ENCODE results near the gene METTL2B.
"Not testable (repeated sequence)": the region's sequence is repeated elsewhere in the genome, so short reads cannot be mapped to it uniquely, and the experiment has no call there.

Gene METTL2B

DNA sequence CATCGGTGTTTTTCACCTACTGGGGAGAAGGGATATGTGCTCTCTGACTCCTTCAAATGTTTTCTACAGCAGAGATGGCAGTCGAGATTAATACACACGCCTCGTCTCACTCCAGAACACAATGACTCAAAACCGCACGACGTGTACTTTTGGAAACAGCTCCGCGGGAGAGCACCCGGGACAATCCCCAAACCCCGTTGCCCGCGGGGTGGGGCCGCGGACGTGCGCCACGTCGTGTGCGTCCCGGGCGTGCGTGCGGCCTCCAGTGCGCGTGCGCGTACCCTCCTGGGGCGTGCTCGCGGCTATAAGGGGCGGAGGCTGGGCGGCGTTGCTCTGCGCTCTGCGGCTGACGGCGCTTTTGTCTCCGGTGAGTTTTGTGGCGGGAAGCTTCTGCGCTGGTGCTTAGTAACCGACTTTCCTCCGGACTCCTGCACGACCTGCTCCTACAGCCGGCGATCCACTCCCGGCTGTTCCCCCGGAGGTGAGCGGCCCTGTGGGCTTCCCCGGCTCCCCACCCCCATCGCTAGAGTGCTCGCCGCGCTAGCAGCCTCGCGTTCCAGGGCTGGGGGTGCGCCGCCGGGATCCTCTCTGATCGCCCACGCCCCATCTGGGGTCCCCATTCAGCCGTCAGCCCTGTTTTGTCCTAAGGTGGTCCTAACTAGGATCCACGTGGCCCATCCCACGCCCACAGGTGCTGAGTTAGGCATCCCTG lies 20.8 kb upstream of the METTL2B start, which contains the start of gene HILPDA:
Gene HILPDA, plus strand, starts transcription at position 336 of the 712 bp plus-strand sequence. CDS start 1,391 bp downstream, outside the sequence.
- peak; percentile 92 for DNase-seq

DNA sequence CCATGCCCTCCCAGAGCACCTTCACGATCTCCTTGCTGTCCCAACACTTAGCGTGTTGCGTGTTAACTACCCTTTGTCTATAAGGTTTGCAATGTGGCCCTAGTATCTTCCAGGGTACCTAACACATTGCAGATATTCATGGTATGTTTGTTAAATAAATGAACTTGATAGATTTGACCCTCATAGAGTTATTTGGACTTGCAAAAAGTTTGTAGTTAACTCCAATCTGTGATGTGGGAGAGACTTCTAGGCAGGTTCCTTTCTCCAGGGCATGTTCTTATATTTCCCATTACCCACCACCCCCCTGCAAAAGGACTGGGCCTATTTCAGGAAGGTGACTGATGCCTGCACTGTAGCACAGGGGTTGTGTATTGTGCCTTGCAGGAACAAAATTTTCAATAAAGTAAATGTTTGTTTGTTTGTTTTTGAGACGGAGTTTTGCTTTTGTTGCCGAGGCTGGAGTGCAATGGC lies 20.3 kb upstream of the METTL2B start:
- no peak for DNase-seq

DNA sequence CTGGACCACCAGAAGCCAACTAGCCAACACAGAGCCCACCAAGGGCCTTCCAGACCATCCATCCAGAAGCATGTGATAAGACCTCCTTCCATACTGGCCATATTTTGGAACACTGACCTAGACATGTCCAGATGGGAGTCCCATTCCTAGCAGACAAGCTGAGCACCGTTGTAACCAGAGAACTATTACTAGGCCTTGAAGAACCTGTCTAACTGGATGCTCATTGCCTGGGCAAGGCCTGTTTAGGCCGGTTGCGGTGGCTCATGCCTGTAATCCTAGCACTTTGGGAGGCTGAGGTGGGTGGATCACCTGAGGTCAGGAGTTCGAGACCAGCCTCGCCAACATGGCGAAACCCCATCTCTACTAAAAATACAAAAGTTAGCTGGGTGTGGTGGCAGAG lies 19.2 kb upstream of the METTL2B start:
- not testable (repeated sequence) for DNase-seq

DNA sequence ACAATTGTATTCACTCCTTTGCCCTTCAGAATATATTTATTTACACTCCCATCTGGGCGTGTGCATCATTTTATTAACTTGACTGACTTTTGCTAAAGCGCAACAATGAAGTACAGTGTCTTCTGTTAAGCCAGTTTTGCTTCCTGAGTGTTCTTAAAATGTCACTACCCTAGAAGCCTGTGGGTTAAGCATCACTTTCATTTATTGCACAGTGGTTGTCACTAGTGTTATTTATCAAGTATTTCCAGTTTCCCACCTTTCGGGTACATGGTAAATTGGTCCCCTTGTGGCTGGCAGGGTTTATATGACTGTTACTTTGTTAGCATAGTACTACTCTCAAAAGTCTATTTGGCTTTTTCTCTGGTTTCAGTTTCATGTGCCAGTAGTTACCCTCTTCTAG lies 17.6 kb upstream of the METTL2B start:
- no peak for DNase-seq

DNA sequence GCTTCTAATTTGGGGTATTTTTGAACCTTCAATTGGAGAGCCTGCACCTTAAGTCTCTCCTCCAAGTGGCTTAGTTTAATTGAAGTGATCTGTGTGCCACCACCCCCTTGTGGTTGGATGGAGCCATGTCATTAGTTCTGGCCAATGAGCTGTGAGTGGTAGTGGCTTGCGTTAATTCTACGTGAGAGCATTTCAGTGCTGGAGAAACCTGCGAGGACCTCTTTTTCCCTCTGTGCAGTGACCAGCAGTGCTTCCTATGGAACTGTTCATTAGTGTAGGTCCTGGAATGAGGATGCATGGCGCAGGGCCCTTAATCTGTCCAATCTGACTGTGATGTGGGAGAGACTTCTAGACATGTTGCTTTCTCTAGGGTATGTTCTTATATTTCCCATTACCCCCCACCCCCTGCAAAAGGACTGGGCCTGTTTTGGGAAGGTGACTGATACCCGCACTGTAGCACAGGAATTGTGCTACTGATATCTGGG lies 17.1 kb upstream of the METTL2B start:
- peak; percentile 41 for DNase-seq

DNA sequence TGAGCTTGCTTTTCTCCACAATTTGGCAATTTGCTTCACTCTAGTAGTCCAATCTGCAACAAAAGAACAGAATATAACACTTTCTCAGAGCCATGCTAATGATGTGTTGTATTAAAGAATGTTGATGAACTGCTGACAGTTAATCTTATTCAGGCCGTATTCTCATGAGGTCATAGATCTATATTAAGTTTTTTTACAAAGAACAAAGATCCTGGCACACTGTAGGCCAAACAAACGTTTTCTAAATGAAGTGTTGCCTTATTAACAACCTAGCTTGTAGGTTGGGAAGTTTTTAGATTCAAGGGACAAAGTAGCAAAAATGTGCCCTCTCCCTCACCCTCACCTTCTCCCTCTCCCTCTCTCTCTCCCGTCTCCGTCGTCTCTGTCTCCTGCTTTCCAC lies 14.1 kb upstream of the METTL2B start:
- DNase-seq: no peak

DNA sequence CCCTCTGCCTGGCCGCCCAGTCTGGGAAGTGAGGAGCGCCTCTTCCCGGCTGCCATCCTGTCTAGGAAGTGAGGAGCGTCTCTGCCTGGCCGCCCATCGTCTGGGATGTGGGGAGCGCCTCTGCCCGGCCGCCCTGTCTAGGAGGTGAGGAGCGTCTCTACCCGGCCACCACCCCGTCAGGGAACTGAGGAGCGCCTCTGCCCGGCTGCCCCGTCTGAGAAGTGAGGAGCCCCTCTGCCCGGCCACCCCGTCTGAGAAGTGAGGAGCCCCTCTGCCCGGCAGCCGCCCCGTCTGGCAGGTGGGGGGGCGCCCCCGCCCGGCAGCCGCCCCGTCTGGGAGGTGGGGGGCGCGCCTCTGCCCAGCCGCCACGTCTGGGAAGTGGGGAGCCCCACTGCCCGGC lies 13.2 kb upstream of the METTL2B start:
- DNase-seq: not testable (repeated sequence)

DNA sequence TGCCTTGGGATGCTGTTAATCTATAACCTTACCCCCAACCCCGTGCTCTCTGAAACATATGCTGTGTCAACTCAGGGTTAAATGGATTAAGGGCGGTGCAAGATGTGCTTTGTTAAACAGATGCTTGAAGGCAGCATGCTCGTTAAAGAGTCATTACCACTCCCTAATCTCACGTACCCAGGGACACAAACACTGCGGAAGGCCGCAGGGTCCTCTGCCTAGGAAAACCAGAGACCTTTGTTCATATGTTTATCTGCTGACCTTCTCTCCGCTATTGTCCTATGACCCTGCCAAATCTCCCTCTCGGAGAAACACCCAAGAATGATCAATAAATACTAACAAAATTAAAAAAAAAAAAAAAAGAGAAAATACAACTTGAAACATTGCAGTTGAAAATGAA lies 12.6 kb upstream of the METTL2B start:
- not testable (repeated sequence) for DNase-seq

DNA sequence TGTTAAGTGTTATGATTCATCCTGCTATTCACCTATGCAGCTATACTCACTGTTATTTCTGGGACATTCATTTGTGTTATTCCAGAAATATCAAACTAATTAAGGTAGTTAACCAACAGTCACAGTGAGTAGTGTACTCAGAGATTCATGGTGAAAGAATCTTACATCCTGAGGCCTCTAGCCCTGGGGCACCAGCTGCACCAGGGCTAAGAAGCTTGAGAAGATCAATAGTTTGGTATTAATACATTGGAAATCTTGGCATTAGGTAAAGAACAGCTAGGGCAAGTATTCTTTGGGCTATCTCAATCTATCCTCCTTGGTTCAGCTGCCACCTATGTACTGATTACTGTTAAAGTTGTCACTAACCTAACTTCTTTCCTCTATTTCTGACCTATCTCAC lies 9.7 kb upstream of the METTL2B start:
- not testable (repeated sequence) for DNase-seq

DNA sequence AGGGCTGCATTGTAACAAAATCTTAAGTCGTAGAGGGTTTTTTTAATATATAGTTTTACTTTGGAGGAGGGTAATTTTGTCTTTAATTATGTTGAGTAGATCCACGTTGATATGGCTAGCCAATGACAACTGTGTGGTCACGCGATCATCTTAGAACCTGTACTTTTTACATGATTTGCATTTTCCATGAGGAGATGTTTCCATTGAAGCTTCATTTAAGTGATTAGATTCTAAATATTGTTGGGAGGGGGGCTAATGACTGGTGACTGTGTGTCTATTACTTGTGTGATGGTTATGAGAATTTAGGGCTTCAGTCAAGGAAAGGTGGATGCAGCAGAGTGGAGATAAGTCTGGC lies 765 bp downstream of the METTL2B start:
- not testable (repeated sequence) for DNase-seq

DNA sequence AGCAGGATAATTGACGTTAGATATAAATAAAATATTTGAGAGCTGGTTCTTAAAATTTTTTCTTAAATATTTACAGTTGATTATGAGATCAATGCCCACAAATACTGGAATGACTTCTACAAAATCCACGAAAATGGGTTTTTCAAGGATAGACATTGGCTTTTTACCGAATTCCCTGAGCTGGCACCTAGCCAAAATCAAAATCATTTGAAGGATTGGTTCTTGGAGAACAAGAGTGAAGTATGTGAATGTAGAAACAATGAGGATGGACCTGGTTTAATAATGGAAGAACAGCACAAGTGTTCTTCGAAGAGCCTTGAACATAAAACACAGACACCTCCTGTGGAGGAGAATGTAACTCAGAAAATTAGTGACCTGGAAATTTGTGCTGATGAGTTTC lies 2.5 kb downstream of the METTL2B start:
- DNase-seq: not testable (repeated sequence)

DNA sequence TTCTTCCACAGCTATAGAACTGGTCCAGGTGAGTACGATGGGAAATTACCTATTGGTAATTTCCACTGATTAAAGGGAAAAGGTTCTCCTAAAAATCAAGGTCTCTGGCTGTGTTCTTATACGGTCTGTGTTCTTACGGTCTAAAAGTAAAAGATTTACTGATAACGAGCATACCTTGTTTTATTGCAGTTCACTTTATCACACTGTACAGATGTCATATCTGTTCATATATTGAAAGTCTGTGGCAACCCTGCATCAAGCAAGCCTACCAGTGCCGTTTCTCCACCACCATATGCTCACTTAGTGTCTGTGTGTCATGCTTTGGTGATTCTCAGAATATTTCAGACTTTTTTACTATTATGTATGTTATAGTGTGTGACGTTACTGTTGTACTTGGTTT lies 11.6 kb downstream of the METTL2B start:
- DNase-seq: not testable (repeated sequence)

DNA sequence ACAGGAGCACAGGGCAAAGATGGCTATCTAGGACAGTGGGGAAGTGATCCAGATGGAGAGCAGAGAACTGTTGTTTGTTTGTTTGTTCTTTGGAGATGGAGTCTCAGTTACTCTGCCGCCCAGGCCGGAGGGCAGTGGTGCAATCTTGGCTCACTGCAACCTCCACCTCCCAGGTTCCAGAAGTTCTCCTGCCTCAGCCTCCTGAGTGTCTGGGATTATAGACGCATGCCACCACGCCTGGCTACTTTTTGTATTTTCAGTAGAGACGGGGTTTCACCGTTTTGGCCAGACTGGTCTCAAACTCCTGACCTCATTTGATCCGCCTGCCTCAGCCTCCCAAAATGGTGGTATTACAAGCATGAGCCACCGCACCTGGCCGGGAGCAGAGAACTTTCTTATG lies 20.9 kb downstream of the METTL2B start:
- DNase-seq: no peak

DNA sequence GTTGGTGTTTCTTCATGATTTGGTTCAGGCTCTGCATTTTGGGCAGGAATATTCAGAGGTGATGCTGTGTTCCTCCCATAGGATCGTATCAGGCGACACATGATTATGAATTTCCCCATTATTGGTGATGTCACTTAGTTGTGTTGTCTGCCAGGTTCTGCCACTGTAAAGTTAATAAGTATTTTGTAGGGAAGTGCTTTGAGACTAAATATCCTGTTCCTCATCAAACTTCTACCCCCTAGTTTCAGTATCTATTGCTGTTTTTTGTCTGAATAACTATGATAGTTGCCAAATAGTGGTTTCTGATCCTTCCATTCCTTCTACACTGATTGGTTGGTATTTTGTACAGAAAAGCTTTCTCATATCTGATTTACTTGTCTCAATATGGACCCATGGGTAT lies 28.9 kb downstream of the METTL2B start:
- DNase-seq: not testable (repeated sequence)

DNA sequence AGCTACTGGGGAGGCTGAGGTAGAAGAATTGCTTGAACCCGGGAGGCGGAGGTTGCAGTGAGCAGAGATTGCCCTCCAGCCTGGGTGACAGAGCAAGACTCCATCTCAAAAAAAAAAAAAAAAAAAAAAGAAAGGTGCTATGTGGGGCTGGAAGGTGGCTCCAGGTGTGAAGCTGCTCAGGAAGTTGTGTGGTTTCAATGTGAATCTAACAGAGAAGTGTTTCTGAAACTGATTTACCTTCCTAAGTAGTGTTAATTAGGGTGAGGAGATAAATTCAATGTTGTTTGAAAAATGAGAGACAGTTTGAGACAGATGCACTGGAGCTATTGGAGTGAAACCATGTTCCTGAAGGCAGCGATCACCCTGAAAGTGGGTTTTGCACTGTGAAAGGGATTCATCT lies 30.3 kb downstream of the METTL2B start:
- not testable (repeated sequence) for DNase-seq

DNA sequence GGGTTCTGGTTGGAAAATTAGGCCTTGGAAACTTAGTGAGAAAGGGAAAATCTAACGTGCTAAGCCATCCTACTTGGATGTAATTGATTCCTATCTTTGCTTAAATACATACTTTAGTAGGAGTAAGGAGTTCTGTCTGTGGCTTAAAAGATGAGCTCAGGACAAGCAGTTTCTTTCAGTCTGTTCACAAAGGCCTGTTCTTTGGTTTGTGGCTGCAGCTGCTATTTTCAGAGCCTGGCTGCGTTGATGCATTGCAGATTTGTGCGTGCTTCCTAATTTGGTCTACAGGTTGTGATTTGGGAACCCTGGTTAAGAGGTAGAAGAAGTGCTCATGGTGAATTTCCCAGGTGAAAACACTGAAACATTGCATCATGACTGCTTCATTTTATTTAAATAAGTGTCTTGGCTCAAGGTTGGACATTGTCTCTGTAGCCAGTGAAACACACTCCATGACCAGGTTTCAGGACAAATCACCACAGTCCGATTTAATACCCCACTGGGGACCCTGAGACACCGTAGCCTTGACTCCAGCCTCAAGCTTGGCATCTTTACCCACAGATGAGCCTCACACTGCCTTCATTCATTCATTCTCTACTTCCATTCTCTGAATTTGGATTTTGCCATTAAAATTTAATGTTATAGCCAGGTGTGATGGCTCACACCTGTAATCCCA lies 30.9 kb downstream of the METTL2B start:
- not testable (repeated sequence) for DNase-seq

DNA sequence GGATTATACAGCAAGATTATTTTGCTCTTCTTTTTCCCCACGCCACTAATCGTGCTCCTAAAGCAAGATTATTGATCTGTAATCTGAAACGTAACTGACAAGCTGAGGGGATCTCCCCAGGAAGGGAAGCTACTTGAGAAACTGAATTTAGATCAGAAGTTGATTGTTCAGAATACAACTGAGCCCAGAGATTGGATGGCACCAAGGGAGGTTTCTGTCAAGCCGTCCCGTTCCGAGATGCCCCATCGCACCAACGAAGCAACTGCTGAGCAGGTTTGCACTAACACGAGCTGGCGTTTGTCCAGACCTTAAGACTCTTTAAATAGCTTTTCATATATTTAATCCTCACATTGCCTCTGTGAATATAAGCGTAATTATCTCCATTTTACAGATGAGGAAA lies 35.1 kb downstream of the METTL2B start:
- not testable (repeated sequence) for DNase-seq

DNA sequence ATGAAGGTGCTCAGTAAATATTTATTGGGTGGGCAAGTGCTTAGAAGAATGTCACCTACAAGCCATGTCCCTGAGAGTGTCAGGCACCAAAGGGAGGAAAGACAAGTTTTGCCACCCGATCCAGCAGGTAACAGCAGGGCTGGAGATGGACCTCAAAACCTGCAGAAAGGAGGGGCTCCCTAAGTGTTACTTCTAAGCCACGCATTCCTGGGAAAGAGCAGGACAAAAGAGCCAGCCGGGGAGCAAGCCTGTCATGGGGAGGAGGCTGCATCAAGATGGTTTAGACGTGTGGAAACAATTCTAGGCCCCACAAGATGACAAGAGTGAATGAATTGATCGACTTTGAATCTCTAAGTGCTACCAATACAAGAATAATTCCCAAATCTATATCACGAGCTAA lies 38.7 kb downstream of the METTL2B start:
- not testable (repeated sequence) for DNase-seq

DNA sequence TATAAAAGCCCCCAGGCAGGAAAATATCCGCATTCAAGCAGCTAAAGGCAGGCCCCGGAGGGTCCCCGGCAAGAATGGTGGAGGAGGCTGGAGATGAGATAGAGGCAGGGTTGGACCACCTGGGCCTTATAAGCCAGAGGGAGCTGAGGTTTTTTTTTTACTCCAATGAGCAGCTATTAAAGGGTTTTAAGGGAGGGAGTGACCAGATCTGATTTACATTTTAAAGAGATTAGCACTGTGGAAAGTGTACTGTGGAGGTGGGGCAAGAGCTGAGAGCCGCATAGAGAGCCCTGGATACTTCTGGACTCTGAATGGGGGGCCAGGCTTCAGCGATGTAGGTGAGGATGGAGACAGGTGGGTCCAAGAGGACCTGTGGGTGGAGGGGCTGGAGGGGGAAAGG lies 40.5 kb downstream of the METTL2B start:
- not testable (repeated sequence) for DNase-seq

DNA sequence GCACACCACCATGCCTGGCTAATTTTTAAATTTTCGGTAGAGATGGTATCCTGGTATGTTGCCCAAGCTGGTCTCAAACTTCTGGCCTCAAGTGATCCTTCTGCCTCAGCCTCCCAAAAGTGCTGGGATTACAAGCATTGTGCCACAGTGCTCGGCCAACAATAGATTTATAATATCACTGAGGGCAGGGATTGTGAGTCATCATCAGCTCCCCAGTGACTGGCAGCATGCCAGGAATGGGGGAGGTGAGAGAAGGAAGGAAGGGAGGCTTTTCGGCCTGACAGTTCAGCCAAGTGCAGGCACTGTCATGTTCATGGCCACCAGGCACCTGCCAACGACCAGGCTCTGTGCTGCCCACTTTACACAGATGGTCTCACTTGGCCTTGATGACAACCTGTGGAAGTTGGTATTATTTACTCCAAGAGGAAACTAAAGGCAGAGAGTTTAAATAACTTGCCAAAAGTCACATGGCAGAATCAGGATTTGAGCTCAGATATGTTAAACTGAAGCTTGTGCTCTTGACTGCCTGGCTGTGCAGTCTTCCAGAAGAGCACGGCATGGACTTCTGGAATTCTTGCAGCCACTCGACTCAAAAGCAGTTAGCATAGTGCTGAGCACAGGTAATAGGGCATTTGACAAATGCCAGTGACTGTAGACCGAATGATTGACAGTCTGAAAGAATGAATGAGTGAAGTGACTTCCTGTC lies 46.8 kb downstream of the METTL2B start:
- DNase-seq: peak; percentile 51

DNA sequence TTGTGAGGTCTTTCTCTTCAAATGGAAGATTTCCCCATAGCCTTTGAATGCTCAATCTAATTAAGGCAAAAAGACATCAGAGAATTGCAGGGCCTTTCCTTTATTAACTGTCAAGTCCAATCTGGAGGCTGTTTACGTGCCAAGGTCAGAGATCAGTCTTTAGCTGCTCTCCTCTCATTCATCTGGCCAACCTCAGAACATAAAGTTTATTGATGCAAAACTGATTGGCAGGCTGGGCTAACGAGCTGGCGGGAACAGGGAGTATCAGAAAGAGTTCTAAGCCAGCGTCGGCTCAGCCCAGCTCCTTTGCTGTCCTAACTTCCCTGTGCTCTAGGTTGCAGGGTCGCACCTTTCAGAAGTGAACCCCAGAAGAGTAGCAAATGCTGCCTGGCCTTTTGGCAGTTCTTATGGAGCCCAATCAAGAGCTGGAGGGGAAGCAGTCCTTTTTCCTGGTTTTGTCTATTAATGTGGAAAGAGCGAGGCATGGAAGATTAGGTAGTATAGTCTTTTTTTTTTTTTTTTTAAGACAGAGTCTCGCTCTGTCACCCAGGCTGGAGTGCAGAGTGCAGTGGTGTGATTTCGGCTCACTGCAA lies 47.5 kb downstream of the METTL2B start:
- not testable (repeated sequence) for DNase-seq

DNA sequence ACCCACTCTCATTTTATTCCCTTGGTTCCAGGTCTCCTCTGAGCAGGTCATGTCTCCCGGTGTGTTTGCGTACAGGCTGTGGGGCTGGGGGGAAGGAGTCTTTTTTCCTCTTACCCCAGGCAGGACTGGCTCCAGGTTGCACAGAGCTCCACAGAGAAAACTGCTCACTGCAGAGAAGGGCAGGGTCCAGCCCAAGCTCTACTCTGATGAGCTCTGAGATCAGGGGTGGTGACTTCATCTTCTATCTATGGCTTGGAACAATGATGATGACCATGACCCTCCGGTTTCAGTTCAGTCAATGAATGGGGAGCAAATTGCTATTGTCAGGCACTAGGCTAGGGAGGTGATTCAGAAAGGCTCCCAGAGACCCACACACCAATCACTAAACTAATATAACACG lies 49.0 kb downstream of the METTL2B start:
- DNase-seq: not testable (repeated sequence)

DNA sequence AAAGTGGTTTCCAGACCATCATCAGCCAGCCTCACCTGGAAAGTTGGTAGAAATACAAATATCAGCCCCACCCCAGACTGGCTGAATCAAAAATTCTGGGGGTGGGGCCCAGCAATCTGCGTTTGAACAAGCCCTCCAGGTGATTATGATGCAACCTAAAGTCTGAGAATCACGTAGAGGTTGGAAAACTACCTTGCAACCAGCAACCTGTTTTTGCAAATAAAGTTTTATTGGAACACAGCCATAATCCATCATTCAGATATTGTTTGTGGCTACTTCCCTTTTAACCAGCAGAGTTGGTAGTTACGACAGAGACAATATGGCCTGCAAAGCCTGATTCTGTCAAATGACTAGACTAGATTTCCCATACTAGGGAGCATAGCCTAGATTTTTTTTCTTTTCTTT lies 49.5 kb downstream of the METTL2B start:
- DNase-seq: not testable (repeated sequence)
